A549 treated with GW870086 at 1 μM for 4 hours (cell line): ENCODE measurements around the gene SERPINB3. TPM values are rescaled to one million over a fixed set of nuclear protein-coding genes. Genes with fewer than 3 reads are reported as not detected.

Source experiments
- total RNA-seq: library from RNA; stranded (reverse); fragments of 200-300 nt; extraction: Qiagen RNA extraction; gene quantifications from 5 replicates; pipeline ENCODE4 v1.2.3, GENCODE V29; 2022; ENCODE audit warnings: low read depth

The SERPINB3 gene
- total RNA-seq: 0.07 to 0.13 TPM (median 0.10 TPM) in 3 of 5 replicates, not detected in the others

GRCh38 chr18:63661750-63662149 lies at the start of gene SERPINB3:
Gene SERPINB3 (minus strand): TSS chr18:63661893. CDS start chr18:63661216, 677 bp downstream.

GRCh38 chr18:63702660-63703059 lies 41.0 kb upstream of the SERPINB3 start, which contains the start of gene SERPINB11:
Gene SERPINB11 (plus strand): TSS chr18:63702960. CDS start chr18:63710194, 7,234 bp downstream.

GRCh38 chr18:63644142-63644541 lies 17.6 kb downstream of the SERPINB3 start, which contains the start of gene SERPINB4:
Gene SERPINB4 (minus strand): TSS chr18:63644256. CDS start chr18:63643577, 679 bp downstream.

Other genes starting within 250 kb of the SERPINB3 start
- gene VPS4B, start 239.4 kb downstream of the SERPINB3 start, total RNA-seq: 16.4 to 22.1 TPM (median 20.3 TPM) in 5 replicates
- gene SERPINB5, start 184.9 kb downstream of the SERPINB3 start, total RNA-seq: 0.07 to 0.13 TPM (median 0.10 TPM) in 4 of 5 replicates, not detected in the other
- gene SERPINB12, start 119.5 kb downstream of the SERPINB3 start, total RNA-seq: not detected in 5 replicates
- not detected in 5 replicates for gene SERPINB13, start 74.5 kb downstream of the SERPINB3 start, total RNA-seq
- 0.07 to 0.26 TPM (median 0.15 TPM) in 5 replicates for gene SERPINB4, start 17.6 kb downstream of the SERPINB3 start, total RNA-seq
- 0.13 to 0.17 TPM (median 0.15 TPM) in 3 of 5 replicates, not detected in the others for gene SERPINB11, start 41.1 kb upstream of the SERPINB3 start, total RNA-seq
- gene SERPINB7, start 113.5 kb upstream of the SERPINB3 start, total RNA-seq: 1.4 to 2.8 TPM (median 2.0 TPM) in 5 replicates
- gene SERPINB2, start 225.8 kb upstream of the SERPINB3 start, total RNA-seq: 0.07 TPM in 1 of 5 replicates, not detected in the others
- not detected in 5 replicates for gene SERPINB10, start 246.1 kb upstream of the SERPINB3 start, total RNA-seq